NCI-H2171 (cell line): ENCODE results near the gene MYH13.

Source experiments
- DNase-seq: peaks from one replicate; lab custom pipeline; 2025; lab: John Stamatoyannopoulos, UW

The MYH13 gene

DNA sequence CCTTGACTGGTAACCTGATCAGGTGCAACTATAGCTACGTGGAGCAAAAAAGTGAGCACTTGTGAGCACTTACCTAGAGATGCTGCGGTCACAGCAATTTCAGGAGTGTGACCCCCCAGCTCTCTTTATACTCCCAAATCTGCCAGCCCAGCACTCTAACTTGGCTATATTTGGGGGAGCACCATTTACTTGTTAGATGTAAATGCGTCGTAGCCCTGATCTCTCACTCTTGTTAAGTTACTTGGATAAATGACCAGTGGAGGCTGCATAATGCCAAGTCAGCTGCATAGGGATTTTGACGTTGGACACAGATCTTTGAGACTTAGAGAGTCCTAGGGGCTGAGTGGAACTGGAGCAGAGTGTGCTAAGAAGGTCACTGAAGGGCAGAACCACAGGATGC, at the start of gene MYH13:
Gene MYH13, minus strand, starts transcription at position 101 of the 400 bp plus-strand sequence. CDS start 8,476 bp downstream, outside the sequence.
- DNase-seq, result no peak

DNA sequence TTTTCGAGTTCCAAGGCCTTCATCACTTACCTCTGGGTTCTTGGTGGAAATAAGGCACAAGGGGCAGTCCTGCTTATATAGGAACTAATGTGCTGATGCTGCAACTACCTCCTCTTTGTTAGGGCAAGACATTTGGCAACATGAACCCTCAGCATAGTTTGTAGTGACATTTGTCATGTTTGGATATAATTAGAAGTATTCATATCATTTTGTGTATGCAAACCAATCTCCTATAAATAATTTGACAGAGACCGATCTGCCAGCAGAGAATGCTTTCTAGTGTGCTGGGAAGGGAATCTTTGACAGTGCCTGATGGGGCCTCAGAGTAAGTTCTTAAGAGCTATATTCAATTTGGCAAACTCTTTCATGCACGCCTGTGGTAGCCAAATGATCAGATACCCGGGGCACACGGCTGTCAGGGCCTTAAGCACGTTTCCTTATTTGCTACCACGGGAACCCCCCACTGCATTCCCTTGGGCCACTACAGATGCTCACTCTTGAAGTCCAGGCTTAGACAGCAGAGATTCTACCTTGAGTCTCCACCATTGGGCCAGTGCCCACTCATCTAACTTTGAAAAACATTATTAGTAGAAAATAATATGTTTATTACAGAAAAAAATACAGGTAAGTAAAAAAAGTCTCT, 49.2 kb upstream of the MYH13 start, which contains the start of gene MYH8:
Gene MYH8, minus strand, starts transcription at position 51 of the 643 bp plus-strand sequence. CDS start 1,723 bp downstream, outside the sequence.
- no peak for DNase-seq

DNA sequence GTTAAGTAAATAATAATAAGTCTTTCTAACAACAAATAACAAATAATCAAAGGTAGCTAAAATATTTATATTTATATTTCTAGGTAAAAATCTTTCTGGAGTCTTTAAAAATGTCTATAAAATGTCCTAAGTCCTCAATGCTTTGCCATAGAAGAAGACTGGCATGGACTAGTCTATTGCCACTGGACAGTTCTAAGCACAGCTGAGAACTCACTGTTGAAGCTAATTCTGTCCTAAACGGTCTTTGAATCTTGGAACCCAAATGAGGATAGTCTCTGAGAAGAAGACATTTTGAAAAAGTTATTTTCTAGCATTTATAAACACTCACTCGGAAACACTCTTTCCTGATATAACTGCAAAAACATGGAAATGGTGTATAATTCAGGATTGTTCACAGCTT, 48.4 kb upstream of the MYH13 start:
- no peak for DNase-seq

DNA sequence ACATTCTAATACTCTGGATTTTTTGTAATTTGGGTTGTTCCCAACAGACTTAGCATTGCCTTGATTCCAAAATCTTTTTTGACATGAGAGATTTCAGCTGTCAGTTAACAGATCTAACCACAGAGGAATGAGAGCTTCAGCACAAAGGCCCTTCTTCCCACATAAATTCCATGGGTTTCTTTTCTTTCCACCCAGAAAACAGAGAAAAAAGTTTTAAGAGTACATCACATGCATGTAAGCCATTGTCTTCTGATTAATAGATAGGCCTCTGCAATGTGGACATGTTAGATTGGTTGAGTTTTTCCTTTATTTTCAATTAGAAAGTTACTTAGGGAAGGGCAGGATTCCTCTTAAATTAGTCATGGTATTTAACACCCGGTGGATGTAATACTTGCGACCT, 48.0 kb upstream of the MYH13 start:
- no peak for DNase-seq

DNA sequence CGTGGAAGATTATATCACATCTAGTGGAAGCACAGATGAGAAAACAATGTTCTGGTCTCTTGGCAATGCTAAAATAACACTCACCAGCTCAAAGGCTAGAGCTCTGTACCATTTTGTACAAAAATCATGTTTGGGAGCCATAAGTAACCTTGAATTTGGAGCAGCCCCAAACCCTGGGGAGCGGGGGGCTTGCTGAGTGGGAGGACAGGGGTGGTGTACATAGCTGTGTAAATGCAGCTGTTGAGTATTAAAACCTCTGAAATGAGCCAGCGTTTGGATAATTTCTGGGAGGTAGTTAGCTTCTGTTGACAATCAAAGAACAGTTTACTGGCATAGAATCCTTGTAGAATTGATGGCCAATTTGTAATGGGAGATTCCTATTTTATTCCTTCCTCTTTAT, 44.6 kb upstream of the MYH13 start:
- DNase-seq, result no peak

DNA sequence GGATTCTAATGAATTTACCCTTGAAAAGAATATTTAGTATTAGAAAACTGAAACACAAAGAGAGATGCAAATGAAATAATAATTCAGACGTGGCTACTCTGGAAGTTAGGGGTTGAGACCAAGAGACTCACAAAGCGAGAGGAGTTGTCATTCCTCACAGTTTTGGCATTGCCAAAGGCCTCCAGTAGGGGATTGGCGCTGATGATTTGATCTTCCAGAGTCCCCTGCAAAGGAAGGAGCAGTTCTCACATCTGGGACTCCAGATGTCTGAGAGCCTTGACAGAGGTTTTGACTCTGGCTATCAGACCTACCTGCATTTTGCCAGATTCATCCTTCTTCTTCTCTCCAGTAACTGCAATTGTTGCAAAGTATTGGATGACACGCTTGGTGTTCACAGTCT, 42.4 kb upstream of the MYH13 start:
- no peak for DNase-seq

DNA sequence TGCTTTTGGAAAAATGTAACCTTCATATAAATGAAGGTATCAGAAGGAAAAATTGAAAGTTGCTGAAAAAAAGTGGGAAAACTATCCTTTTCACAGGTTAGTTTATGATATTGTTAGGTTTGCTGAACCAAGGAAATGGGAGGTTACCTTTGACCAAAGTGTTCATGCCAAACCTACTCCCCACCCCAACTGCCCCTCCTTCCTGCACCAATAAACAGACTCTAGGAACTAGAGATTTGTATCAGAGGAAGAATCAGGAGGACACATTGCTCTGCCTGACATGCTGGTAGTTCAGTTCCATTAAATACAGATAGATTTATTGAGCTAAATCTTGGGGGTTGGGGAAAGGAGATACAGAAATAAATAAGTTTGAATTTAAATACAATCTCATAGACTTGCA, 30.8 kb upstream of the MYH13 start:
- no peak for DNase-seq

DNA sequence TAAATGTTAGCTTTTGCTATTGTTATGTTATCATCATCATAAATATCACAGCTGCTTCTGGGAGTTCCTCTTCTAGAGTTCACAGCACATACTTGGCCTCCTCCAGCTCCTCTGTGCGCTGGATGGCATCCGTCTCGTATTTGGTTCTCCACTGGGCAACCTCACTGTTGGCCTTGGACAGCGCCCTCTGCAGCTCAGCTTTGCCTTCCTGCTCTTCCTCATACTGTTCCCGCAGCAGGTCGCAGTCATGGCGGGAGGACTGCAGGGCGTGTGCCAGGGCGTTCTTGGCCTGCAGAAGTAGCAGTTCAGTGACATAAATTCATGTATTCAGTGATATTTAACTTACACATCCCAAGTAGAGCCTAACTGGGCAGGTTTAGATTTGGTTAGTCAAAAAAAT, 25.5 kb upstream of the MYH13 start:
- no peak for DNase-seq

DNA sequence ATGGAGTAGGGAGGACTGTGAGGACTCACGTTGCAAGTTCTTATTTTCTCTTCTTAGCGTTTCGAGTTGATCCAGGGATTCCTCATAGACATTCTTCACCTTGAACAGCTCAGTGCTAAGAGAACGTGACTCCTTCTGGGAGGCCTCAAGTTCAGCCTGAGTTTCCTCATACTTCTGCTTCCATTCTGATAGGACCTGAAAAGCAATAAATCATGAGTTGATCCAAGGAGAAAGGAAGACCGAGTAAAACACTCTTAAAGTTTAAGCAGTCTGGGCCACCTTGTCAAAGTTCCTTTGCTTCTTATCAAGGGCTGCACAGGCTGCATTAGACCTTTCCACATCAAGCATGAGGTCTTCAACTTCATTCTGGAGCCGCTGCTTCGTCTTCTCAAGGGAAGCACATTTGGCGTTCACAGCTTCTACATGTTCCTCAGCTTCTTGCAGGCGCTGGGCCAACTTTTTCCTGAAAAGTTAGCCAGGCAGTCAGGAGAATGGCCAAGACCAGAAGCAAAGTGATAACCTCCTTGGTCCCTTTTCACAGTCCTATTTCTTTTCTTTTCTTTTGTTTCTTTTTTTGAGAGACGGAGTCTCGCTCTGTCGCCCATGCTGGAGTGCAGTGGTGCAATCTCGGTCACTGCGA, 23.8 kb upstream of the MYH13 start:
- no peak for DNase-seq

DNA sequence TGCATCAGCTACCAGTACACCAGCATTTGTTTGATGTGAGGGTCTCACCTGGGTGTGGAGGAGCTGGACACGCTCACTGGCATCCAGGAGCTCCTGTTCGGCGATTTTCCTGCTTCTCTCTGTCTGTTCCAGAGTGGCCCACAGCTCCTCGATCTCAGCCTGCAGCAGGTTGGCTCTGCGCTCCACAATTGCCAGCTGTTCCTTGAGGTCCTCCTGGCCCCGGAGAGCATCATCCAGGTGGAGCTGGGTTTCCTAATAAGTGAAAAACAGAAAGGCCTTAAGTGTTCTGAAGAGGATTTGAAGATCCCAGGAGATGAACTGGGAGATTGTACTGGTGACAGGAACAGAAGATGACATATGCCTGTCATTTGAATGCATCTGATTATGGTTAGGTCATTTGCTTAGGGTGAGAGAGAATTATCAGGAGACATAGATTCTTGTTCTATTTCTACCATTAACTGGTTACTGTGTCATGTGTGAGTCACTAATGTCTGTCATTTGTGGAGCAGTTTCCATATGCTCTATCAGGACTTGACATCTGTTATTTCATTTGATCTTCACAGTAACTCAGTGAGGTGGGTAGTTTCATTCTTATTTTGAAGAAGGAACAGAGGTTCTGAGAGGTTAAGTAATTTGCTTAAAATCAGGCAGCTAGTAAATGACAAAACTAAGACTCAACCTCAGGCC, 21.5 kb upstream of the MYH13 start:
- no peak for DNase-seq

DNA sequence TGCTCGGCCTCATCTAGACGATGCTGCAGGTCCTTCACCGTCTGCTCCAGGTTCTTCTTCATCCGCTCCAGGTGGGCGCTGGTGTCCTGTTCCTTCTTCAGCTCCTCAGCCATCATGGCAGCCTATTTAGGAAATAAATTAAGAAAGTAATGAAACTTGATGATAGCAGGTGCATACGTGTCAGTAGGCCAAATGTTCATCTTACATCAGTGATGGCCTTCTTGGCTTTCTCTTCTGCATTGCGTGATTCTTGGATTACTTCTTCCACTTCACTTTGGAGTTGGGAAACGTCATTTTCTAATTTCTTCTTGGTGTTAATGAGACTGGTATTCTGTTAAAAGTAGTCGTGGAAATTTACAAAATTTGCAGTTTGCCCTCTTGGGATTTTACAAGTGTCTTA, 20.1 kb upstream of the MYH13 start:
- no peak for DNase-seq

DNA sequence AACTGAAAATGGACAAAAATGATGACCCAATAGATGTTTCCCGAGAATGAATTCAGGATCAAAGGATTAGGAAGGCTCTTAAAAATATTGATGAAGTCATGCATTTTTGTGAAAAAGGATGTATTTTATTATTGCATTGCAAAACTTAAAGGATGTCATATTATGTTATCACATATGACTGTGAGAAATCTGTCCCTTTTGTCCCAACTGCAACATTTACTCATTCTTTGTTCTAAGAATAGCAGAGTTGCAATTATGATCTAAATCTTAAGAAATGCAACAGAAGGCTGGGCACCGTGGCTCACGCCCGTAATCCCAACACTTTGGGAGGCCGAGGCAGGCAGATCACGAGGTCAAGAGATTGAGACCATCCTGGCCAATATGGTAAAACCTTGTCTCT, 13.1 kb upstream of the MYH13 start:
- DNase-seq, result no peak

DNA sequence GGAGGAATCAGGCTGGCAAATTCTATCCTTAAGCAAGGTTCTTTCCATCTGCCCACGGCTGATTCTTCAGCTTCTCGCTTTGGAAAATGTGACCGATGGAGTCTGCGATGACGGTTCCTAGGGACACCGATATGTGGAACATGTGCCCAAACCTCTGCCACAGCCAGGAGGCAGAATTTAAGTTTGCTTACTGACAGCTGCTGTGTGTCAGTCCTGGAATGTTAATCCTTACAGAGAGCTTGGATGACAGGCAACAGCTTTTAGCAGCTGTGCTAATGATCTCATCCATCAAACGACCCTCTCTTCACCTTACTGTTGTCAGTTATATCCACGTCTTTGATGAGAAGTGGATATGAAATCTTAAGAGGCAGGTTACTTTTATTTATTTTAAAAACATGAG, 11.4 kb upstream of the MYH13 start:
- no peak for DNase-seq

DNA sequence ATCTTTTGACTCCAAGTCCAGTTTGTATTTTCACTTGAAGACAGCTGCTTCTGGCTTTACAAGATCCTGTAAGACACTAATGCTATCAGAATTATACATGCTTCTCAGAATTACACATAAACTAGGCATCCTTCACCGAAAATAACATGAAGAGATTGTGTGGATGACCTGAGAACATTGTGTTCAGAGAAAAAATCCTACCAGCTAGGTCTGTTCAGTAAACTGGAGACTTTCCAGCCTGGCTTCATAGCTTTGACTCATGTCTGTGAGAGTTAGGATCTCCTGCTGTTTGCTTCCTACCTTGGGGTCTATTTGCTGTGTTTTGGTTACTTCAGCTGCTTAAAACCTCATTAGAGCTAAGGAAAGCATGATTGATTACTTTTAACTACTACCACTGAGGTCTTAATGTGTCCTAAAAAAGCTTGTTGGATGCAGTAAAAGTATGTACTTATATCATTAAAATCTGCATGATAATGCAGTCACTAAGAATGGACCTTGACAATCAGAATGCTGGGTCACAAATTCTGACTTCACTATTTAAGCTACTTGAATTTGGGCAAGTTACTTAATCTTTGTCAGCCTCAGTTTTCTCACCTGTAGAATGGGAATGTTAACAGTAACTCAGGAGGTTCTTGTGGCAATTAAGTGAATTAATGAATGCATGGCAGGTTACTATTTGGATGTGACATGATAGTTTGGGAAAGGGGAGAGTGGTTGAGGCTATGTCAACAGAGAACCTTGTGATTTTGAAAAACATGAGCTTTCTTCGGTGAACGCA, 8.0 kb upstream of the MYH13 start:
- DNase-seq, result no peak

DNA sequence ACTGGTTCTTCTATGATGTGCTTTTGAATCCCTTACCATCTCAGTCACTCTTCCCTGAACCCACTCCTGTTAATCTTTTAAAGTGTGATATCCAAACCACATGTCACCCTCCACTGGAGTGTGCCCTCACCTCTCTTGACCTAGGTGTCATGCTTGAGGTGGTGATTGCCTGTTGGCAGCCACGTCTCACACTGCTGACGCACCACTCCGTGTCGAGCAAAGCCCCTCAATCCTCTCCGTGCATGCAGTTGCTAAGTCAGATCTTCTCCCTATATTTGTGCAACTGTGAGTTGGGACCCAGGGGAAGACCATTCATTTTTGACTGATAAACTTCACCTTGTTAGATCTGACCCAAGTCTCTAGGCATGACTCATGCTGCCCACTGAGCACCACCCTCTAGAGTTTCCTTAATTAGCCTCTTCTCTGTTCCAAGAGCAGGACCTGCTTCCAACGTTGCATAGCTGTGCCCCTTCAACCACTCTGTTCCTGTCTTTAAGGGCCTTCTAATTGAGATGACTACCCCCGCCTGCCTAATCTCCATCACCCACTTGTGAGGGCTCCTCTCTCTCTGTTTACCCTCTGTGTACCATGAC, 2.7 kb downstream of the MYH13 start:
- no peak for DNase-seq

DNA sequence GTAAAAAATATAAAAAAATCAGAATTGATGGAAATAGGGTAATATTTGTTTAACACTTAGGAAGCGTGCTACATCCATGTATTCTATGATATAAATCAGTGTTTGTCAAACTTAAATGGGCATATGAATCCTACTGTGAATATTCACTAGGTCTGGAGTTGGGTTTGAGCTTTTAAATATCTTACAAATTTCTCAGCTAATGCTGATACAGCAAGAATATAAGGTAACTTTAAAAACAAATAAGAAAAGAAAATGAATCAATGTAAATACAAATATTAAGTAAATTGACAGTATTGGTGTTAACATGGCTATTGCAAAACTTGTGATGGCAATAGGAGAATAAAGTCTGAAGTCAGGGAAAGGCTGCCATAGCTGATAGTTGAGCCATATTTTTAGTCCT, 3.6 kb downstream of the MYH13 start:
- DNase-seq, result no peak

DNA sequence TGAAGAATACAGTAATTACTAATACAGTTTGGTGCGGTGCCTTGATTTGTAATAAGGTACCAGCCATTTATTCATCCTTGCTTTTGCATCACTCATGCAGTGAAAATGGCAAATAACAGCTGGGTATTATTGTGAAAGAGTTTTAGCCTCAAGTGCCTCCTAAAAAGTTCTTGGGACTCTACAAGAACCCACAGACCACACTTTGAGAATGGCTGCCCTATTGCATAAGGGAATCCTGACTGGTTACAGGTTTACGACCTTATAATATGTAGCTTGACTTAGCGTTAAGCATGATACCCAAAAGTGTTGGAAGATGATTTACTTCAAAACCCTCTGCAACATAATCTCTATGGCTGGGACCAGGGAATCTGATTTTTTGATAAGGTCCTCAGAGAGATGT, 4.2 kb downstream of the MYH13 start:
- DNase-seq, result no peak

DNA sequence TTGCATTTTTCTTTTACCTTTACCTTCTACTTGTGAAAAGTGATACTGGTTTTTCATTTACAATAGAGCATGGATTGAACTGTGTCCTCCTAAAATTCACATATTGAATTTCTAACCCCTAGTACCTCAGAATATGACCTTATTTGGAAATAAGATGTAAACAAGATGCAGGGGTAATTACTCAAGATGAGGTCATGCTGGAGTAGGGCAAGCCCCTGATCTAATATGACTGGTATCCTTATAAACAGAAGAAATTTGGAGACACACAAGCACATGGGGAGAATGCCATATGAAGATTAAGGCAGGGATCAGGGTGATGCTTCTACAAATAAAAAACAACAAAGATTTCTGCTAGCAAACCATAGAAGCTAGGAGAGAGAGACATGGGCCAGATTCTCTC, 12.2 kb downstream of the MYH13 start:
- no peak for DNase-seq

DNA sequence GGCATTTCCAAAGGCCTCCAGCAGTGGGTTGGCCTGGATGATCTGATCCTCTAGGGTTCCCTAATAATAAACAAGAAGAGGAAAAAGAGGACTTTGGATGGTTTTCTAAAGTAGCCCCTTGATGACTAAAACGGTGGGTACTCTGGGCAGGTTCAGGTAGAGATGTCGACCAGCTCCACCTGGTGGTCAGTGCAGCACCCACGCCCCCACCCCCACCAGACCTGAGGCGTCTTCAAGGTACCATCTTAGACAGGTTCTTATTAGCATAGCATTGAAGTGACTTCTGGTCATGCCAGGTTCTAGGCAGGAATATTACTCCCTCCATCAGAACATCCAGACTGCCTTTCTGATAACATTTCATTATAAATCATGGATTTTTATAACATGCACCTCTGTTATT, 15.0 kb downstream of the MYH13 start:
- DNase-seq, result no peak

DNA sequence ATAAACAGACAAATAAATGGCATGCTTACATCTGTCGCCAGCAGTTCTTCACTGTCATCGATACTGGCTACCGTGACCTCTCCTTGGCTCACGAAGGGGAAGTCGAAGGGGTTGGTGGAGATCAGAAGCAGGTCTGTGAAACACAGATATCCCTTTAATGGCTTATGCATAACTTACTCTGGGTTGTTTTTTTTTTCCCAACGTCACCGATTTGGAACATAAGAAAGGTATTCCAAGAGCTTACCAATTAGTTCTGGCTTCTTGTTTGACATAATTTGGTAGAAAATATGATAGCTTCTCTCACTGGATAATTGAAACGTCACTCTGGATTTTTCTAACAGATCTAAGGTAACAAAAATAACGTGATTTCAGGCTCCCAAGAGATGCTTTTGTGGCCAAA, 18.2 kb downstream of the MYH13 start:
- DNase-seq, result no peak

DNA sequence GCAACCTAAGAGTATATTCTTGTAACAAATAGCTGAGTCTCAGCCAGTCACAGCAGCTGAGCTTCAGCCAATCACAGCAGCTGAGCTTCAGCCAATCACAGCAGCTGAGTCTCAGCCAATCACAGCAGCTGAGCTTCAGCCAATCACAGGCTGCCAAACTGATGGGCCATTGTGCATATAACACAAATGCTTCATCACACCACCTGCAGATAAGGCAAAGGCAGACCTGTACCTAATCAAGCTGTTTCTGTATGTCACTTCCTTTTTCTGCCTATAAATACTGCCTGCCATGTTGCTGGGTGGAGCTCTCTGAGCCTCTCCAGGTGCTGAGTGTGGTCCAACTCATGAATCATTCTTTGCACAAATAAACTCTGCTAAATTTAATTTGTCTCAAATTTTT, 19.9 kb downstream of the MYH13 start:
- no peak for DNase-seq

DNA sequence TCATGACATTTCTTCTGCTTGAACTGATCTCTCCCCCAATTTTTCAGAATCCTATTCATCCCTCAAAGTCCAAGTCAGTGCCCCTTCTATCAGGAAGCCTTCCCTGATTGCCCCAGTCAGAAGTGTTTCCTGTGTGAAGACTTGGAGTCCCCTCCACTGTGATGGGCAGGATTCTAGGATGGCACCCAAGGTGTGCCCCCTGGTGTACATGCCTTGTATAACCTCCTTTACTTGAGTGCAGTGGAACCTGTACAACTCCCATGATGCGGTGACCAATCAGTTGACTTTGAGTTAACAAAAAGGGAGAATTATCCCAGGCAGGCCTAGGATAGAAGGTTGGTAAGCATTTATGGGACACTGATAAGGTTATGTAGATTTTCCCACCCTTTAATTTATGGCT, 23.4 kb downstream of the MYH13 start:
- no peak for DNase-seq
